NCI-H748 treated with DMSO at 0.1 percent for 48 hours (cell line): ENCODE data around the gene FLVCR2.

ENCODE experiments used
- DNase-seq: peaks from one replicate; lab custom pipeline; 2025; lab: John Stamatoyannopoulos, UW

The FLVCR2 gene

GRCh38 chr14:75578102-75578785 is at the start of gene FLVCR2:
Gene FLVCR2, plus strand, starts transcription at chr14:75578620. Its CDS starts 353 bp downstream, at chr14:75578973.
- peak; percentile 3 for DNase-seq

DNA sequence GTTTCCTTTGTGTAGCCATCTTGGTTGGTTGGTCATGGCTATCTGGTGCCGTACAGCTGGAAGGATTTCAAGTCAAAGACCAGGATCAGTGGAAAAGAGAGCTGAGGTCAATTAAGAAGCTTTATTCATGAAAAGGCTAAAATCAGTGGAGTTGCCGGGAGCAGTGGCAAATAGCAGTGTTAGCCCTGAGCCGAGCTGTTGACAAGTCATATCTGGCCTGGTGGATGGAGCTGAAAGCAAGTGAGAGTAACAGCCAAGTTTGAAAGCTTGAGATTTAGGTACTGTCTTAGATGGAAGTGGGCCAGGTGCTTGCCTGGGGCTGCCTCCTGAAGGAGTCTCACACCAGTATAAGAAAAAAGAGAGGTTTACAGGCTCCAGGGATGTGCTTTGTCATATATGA is 47.2 kb upstream of the FLVCR2 start:
- no peak for DNase-seq

- DNase-seq = no peak
Measured at GRCh38 chr14:75531660-75532317, 46.6 kb upstream of the FLVCR2 start.

GRCh38 chr14:75533791-75534555 is 44.4 kb upstream of the FLVCR2 start:
- no peak for DNase-seq

DNA sequence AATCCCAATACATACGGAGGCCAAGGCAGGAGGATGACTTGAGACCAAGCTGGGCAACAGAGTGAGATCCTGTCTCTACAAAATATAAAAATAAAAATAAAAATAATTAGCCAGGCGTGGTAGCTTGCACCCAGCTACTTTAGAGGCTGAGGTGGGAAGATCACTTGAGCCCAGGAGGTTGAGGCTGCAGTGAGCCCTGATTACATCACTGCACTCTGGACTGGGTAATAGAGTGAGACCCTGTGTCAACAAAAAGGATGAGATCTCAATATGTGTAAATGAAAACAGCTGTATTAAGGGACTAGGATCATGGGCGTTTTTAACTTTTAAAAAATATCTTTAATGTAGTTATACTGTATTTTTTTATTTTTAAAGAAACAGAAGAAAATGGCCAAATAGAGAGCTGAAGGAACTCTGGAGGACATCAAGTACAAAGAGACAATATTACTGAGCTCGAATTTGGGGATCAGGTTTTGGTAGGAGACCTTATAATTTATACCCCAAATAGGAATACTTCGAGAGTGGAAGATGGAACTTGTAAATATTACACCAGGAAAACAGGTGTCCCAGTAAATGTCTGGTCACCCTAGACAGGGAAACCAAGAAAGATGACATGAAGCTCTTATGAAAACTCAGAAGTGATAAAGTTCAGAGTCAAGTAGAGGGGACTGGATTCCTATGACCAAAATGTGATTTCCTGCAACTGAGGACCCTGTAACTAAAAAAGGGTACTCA is 43.1 kb upstream of the FLVCR2 start:
- no peak for DNase-seq

GRCh38 chr14:75537071-75537470 is 41.3 kb upstream of the FLVCR2 start:
- no peak for DNase-seq

GRCh38 chr14:75539162-75539560 is 39.3 kb upstream of the FLVCR2 start:
- DNase-seq = no peak

DNA sequence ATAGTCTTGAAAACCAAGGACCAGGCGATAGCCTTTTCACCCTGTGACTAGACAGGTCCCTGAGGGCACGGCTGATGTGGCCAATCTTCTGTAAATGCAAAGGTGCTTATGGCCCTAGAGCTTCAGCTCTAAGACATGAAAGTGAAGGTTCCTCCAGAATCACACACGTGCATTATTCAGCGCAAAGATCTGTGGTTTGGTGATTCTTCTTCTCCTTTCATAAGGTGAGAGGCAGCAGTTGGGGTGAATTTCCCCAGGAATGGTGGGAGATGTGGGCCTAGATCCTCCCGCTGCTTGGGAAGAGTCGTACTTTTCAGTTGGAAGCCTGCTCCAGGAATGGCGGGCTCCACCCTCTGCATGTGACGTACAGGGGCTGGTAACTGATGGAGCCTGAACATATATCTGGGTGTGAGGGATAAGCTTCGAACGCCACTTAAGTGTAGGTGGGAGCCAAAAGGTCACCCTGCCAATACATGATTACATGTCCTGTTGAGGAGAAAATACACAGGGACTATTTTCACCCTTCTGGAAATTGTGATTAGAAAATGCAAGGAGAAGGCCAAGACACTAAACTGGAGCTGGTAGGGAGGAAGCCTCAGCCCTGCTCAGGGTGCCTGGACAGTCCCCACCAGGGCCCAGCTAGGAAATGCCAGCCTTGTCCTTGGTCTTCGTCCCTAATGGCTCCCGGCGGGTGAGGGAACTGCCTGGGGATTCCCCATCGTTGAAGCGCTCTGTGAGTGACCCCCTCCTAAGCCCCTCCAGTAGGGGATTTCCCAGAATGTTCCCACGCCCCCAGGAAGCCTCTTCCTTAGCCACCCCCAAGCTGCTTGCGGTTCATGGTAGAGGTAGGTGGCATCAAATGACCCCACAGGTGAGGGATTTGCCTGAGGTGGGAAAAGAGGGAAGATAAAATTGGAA is 38.6 kb upstream of the FLVCR2 start:
- DNase-seq = no peak

DNA sequence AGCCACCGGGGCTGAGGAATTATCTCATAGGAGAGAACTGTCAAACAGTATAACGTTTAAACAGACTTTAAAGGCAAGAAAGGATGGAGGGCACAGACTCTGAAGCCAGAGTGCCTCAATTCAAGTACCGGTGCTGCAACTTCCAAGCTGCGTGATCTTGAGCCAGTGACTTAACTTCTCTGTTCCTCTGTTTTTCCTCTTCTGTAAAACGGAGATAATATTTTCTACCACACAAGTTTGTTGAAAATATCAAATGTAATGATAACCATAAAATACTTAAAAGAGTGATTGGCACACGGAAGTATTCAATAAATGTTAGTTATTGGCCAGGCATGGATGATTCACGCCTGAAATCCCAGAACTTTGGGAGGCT is 38.0 kb upstream of the FLVCR2 start:
- no peak for DNase-seq

- no peak for DNase-seq
Measured at GRCh38 chr14:75542588-75543091, 35.8 kb upstream of the FLVCR2 start.

- DNase-seq = no peak
Measured at GRCh38 chr14:75543253-75543652, 35.2 kb upstream of the FLVCR2 start.

GRCh38 chr14:75543786-75544185 is 34.6 kb upstream of the FLVCR2 start:
- DNase-seq = no peak

GRCh38 chr14:75545907-75546306 is 32.5 kb upstream of the FLVCR2 start:
- DNase-seq = no peak

DNA sequence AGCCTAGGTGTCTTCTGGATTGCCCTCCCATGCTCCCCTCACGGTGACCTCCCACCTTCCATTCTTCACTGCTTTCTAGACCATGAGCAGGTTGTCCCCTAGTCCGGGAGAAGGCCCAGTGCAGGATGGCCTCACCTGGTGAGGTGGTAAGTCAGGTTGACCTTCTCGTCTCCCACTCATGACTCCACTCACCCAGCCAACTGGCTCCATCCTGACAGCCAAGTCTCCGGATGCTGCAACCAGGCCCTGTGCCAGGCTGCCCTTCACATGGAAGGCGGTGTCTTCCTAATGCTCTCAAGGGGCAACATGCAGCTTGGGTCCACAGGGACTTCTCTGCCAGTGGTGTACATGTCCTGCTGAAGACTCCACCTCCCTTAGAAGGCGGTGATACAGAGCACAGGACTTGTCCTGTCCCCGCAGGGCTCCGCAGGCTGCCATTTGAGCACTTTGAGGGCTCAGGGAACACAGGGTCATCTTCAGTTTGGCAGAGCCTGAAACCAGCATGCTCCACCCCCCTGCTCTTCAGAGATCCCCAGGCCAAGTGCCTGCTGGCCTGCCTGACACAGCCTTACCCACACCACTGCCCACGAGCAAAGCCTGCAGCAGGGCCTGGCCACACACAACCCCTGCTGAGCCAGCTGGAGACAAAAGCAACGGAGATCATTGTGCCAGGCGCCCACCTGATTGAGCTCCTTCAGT is 30.7 kb upstream of the FLVCR2 start:
- DNase-seq = no peak

DNA sequence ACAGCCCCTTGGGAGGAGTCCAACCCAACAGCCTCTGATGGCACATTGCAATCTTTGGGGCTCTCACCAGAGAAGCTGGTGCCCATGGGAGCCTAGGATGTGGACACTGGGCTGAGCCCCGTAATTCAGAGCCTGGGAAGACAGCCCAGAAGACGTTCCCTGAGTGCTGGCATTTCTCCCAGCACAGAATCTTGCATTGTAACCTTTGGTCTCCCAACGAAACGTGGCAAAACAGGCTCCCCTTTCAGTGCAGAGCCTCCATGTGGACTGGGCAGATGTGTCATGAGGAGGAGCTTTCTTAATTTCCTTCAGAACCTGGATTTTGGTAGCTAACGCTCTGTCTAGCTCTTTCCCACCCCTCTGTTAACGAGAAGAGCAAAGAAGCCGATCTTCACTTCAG is 29.9 kb upstream of the FLVCR2 start:
- DNase-seq = no peak

DNA sequence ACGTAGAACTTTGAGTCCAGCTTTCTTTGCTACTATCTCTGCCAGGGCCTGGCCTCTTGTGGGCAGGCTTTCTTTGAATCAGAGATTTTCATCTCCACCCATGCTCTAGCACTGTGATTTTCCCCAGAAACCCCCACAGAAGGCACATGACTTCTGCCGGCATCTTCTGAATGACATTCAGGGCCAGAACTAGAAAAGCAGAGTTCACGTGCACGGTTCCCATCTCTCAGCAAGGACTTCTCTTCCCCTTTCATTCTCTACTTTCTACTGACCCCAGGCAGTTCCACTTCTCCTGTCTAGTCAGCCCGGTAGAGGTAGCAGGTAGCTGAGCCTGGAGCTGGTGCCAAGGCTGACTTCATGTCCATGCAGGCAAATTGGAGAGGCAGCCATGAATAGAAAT is 29.3 kb upstream of the FLVCR2 start:
- DNase-seq = no peak

- DNase-seq = no peak
Measured at GRCh38 chr14:75551021-75551420, 27.4 kb upstream of the FLVCR2 start.

DNA sequence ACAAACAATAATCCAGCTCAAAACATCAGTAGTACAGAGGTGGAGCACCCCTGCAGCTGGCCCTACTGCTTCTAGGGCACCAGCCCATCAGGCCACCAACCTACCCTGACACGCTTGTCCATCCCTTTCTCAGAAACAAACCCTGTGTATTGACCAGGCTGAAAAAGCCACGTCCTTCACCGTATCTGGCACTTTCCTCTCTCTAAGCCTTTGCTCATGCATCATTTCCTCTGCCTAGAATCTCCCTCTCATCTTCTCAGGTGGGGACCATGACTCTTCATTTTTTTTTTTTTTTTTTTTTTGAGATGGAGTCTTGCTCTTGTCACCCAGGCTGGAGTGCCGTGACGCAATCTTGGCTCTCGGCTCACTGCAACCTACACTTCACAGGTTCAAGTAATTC is 25.3 kb upstream of the FLVCR2 start:
- DNase-seq = no peak

- DNase-seq = no peak
Measured at GRCh38 chr14:75553761-75554364, 24.6 kb upstream of the FLVCR2 start.

- DNase-seq = no peak
Measured at GRCh38 chr14:75554482-75554881, 23.9 kb upstream of the FLVCR2 start.
